Spinal cord (tissue), 10 donors: Measurements from ENCODE around the gene PCDH9. TPM values are rescaled to one million over a fixed set of nuclear protein-coding genes. Genes with fewer than 3 reads are reported as not detected.

Experiments
- DNase-seq, 6 donors: peaks; one replicate each; pipeline versions ENCODE4 v3.0.0 to v3.0.0-alpha.2; 2013 to 2015; ENCODE audit warnings: low spot score in 6 of 6, low read depth in 4 of 6
- H3K27ac ChIP-seq: one replicate; pipeline ENCODE4 v1.5.1; 2013; ENCODE audit warnings: low read depth, low read length, control low read depth
- H3K27me3 ChIP-seq: one replicate; pipeline ENCODE4 v1.6.1; 2013; ENCODE audit warnings: low read length; ENCODE audit not compliant: control insufficient read depth, insufficient read depth
- H3K36me3 ChIP-seq: one replicate; pipeline ENCODE4 v1.6.1; 2013; ENCODE audit warnings: low read length; ENCODE audit not compliant: control insufficient read depth, insufficient read depth
- H3K4me1 ChIP-seq: one replicate; pipeline ENCODE4 v1.6.1; 2013; ENCODE audit warnings: low read length; ENCODE audit not compliant: control insufficient read depth, insufficient read depth
- H3K4me3 ChIP-seq: one replicate; pipeline ENCODE4 v1.5.1; 2013; ENCODE audit warnings: low read depth, low read length, control low read depth
- H3K9me3 ChIP-seq: one replicate; pipeline ENCODE4 v1.6.1; 2013; ENCODE audit warnings: low read length; ENCODE audit not compliant: control insufficient read depth, insufficient read depth
- WGBS: methylation state at CpG from one replicate; pipeline ENCODE4 v1.1.5; 2013; ENCODE audit warnings: missing lambda C conversion rate; ENCODE audit not compliant: insufficient coverage; 5-methylcytosine and 5-hydroxymethylcytosine counted together
- polyA plus RNA-seq, 2 donors: library from polyadenylated mRNA; unstranded; fragments of 120-200 nt; gene quantifications; one replicate each; pipeline ENCODE4 v1.2.1, GENCODE V29; 2013; ENCODE audit not compliant: insufficient read length in 2 of 2
- total RNA-seq, 2 donors: library from RNA; depleted of rRNA in 1 of 2; stranded (reverse); fragments of 120-200 nt in 1 of 2; fragments of >200 nt in 1 of 2; gene quantifications; one replicate each; pipeline versions ENCODE4 v1.2.3 to v1.2.4, GENCODE V29; 2013 to 2014
- donor health status: healthy.

Gene PCDH9
- total and polyA plus RNA-seq, 4 donors = 37.6 to 180 (median 60.7) TPM

DNA sequence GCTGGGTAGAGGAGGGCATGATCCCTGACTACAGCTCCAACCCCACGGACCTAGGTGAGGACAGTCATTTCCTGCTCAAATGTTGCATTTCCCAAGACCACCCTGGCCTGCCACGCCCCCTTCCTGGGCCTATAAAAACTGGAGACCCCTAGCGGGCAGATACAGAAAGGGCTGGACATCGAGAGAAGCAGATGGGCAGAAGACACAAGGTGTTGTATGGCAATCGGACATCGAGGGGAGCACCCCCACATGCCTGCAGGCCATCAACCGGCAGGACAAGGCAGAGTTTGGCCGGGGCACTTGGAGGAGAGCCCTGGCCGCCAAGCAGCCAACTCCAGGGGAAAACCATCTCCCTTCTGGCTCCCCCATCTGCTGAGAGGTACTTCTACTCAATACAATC lies 746.4 kb downstream of the PCDH9 start:
- DNase-seq = no peak
- no peaks in the 10 kb centered on the region for H3K9me3 ChIP-seq
- no peaks in the 10 kb centered on the region for H3K36me3 ChIP-seq
- H3K4me3 ChIP-seq = no peak overlapping the region
- no peaks in the 10 kb centered on the region for H3K4me1 ChIP-seq
- no peak overlapping the region for H3K27ac ChIP-seq
- 92% methylated on average over 9 of the region's 9 CpGs for WGBS
- no peaks in the 10 kb centered on the region for H3K27me3 ChIP-seq

DNA sequence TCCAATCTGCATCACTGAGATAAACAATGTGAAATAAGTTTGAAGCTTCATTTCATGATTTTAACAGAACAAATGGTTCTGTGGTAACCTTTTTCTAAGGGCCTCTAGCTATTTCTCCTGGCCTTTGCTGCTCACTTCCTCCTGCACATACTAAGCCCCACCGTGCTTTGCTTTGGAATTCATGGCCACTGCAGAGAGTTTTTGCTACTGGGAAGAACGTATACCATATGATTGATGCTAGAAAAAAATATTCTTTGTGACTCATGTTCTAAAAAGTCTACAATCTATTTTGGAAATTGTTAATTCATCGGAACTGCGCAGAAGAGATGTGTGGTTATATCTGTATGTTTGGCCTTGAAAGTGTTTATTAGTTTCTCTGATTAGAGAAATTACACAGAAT lies 747.3 kb downstream of the PCDH9 start:
- no peak for DNase-seq
- no peak overlapping the region for H3K4me3 ChIP-seq
- H3K27me3 ChIP-seq = no peaks in the 10 kb centered on the region
- H3K36me3 ChIP-seq = no peaks in the 10 kb centered on the region
- H3K4me1 ChIP-seq = no peaks in the 10 kb centered on the region
- H3K9me3 ChIP-seq = no peaks in the 10 kb centered on the region
- no CpG with 5 or more reads among the region's 4 CpGs for WGBS
- no peak overlapping the region for H3K27ac ChIP-seq

DNA sequence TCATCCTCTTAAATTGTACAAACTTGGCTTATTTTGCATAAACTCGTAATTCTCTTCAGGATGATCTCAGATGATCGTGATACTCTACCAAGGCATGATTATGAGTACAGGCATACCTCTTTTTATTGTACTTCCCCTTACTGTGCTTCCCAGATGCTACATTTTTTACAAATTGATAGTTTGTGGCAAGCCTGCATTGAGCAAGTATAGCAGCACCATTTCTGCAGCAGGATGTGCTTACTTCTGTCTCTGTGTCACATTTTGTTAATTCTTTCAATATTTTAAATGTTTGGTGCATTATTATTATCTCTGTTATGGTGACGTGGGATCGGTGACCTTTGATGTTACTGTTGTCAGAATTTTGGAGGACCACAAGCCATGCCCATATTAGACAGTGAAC lies 752.3 kb downstream of the PCDH9 start:
- no peaks in the 10 kb centered on the region for H3K36me3 ChIP-seq
- H3K4me3 ChIP-seq = no peak overlapping the region
- no peak for DNase-seq
- no CpG with 5 or more reads among the region's 4 CpGs for WGBS
- H3K27me3 ChIP-seq = no peaks in the 10 kb centered on the region
- H3K4me1 ChIP-seq = no peaks in the 10 kb centered on the region
- H3K27ac ChIP-seq = no peak overlapping the region
- no peaks in the 10 kb centered on the region for H3K9me3 ChIP-seq

DNA sequence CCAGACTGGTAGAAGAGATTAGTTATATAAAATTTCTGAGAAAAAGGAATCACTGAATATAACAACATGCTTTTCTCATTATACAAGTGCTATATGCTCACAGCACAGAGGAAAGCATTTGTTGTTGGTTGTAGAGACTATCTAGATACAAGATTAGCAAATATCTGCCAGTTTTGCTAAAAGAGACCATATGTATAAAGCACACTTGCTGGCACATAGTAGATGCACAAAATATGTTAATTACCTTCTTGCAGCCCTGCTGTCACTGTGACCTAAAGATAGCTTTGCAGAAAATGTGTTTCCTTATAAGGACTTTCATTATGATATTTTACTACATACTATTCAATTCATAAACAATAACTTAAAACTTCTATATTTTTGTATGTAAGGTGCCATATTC lies 755.1 kb downstream of the PCDH9 start:
- no peaks in the 10 kb centered on the region for H3K27me3 ChIP-seq
- no peaks in the 10 kb centered on the region for H3K36me3 ChIP-seq
- H3K4me1 ChIP-seq = no peaks in the 10 kb centered on the region
- DNase-seq = peak in 1 of 6 donors; percentile 87
- H3K27ac ChIP-seq = no peak overlapping the region
- H3K4me3 ChIP-seq = no peak overlapping the region
- H3K9me3 ChIP-seq = no peaks in the 10 kb centered on the region

DNA sequence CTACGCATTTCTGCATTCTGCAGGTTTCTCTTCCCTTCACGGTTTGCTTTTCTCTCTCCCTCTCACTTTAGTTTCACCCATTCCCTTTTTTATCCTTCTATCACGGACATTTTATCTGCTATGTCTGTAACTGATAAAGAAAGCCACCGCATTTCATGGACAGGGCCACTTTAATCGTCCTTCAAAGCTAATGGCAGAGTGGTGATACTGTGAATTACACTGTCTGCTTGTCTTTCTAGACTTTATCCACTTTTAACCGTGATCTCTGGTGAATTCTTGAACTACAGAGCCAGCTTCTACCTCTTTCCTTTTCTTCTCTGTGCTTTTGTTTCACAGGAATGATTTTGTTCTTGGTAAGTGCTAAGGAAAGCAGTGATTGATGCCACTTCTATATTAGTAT lies 760.4 kb downstream of the PCDH9 start:
- Histone ChIP-seq H3K36me3 (no peaks in the 10 kb centered on the region), H3K9me3 (no peaks in the 10 kb centered on the region), H3K4me3 (no peak overlapping the region), H3K27ac (no peak overlapping the region), H3K4me1 (no peaks in the 10 kb centered on the region), H3K27me3 (no peaks in the 10 kb centered on the region)
- WGBS = 80% methylated on average over 1 of the region's 6 CpGs
- no peak for DNase-seq

DNA sequence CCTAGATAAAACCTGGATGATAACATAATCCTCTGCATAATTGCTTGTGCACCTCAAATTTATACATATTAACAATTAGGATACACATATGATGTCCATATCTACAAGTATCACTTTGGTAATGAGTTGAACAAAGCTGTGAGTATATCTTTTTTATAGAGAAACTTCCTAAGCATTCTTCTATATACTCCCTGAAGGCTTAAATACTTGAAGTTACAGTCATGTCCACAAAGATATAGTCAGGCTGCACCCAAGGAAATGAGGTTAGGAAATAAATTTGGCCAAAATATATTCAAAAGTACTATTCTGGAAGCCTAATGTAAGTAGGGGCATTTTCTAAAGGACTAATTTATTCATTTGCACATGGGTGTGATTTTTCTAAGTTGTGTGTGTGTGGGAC lies 761.5 kb downstream of the PCDH9 start:
- no peak overlapping the region for H3K4me3 ChIP-seq
- no peak for DNase-seq
- no peaks in the 10 kb centered on the region for H3K36me3 ChIP-seq
- no peaks in the 10 kb centered on the region for H3K4me1 ChIP-seq
- no peaks in the 10 kb centered on the region for H3K9me3 ChIP-seq
- no peak overlapping the region for H3K27ac ChIP-seq
- H3K27me3 ChIP-seq = no peaks in the 10 kb centered on the region

DNA sequence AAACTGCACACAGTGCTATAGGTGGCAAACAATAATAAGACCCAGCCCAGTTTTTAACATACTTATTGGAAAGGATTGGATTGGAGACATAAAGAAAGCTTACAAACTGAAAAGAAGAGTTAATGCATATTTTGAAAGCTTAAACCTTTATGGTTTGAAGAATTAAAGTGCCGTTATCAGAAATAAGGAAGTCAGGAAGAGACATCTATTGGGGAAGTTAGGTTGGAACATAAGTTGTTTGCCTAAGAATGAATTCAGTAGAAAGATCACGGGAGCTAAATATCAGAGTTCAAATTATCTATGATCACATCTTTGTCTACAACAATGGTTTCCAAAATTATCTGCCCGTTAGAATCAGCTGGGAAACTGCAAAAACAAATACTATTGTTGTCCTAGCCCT lies 767.9 kb downstream of the PCDH9 start:
- no peaks in the 10 kb centered on the region for H3K4me1 ChIP-seq
- WGBS = no CpG with 5 or more reads among the region's 3 CpGs
- H3K27me3 ChIP-seq = no peaks in the 10 kb centered on the region
- H3K9me3 ChIP-seq = no peaks in the 10 kb centered on the region
- no peaks in the 10 kb centered on the region for H3K36me3 ChIP-seq
- DNase-seq = no peak
- H3K4me3 ChIP-seq = no peak overlapping the region
- H3K27ac ChIP-seq = no peak overlapping the region

DNA sequence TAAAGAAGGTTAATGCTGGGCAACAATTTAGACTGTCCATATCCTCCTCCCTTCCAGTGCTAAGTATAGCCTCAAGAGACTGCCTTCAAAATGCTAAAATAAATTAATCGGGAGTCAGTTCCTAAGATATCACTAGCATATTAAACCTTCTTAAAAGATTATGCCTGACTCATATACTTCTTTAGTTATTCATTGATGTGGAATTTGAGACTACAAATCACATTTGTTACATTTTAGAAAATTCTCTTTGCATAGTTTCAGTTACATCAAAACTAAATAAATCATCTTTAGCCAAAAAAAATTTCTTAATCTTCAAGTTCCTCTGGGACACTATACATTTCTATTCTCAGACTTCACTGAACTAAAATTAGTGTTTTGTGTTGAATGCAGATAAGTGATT lies 769.1 kb downstream of the PCDH9 start:
- Histone ChIP-seq H3K27ac (no peak overlapping the region), H3K4me1 (no peaks in the 10 kb centered on the region), H3K27me3 (no peaks in the 10 kb centered on the region), H3K4me3 (no peak overlapping the region), H3K9me3 (no peaks in the 10 kb centered on the region), H3K36me3 (no peaks in the 10 kb centered on the region)
- WGBS = no CpG with 5 or more reads among the region's 1 CpG
- DNase-seq = no peak

DNA sequence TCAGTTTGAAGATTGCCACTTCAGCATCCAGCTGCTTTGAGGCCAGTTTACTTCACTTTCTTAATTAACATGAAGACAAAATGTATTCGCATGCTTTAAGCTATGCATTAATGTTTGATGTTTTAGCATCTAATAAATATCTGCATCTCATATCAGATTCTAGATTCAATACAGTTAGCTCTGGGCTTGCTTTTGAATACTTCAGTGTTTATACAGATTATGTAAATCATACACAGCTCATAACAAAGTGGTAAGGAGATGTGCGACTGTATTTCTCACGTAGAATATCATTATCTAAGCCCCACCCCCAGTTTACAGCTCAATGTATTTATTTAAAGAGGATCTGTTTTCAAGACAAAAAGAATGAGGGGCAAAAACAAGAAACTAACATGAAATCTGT lies 770.5 kb downstream of the PCDH9 start:
- Histone ChIP-seq H3K4me3 (no peak overlapping the region), H3K27me3 (no peaks in the 10 kb centered on the region), H3K36me3 (no peaks in the 10 kb centered on the region), H3K4me1 (no peaks in the 10 kb centered on the region), H3K27ac (no peak overlapping the region), H3K9me3 (no peaks in the 10 kb centered on the region)
- WGBS = no CpG with 5 or more reads among the region's 3 CpGs
- DNase-seq = no peak

DNA sequence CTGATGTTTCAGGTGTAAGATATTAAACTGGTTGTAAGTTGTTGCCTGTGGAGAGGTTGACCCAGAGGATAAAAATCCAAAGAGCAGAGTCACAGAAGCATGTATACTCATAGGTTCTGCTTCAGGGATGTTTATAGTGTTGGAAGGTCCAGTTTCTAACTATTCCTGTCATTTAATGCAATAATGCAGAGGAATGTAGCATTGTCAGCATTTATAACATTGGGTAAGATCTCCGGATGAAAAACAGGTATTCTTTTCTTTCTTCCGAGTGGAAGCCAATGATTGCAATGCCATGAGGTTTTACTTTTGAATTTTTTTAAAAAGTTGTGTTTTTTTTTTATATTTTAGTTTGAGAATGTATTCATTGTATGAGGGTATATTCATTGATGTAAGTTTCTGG lies 771.0 kb downstream of the PCDH9 start:
- H3K4me3 ChIP-seq = no peak overlapping the region
- H3K36me3 ChIP-seq = no peaks in the 10 kb centered on the region
- 100% methylated on average over 1 of the region's 2 CpGs for whole genome bisulfite sequencing
- no peak for DNase-seq
- no peaks in the 10 kb centered on the region for H3K4me1 ChIP-seq
- no peaks in the 10 kb centered on the region for H3K27me3 ChIP-seq
- H3K9me3 ChIP-seq = no peaks in the 10 kb centered on the region
- H3K27ac ChIP-seq = no peak overlapping the region

DNA sequence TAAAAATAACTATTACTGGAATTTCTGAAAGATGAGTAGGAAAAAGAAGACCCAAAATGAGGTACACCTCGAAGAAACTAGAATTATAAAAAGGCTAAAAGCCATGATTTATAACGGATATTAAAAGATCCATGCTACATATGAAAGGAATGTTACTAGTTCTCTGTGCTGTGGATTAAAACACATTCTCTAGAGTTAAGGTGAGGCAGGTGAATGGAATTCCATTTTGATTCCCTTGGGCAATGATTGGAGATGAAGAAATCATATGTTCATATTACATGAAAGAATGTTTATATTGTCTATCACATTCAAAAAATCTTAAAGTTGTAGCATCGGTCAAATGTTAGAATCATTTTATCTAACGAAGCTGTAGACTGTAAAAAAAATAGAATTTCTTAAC lies 783.7 kb downstream of the PCDH9 start:
- no CpG with 5 or more reads among the region's 4 CpGs for WGBS

More for the DNA sequence above, 783.7 kb downstream of the PCDH9 start:
- no peak overlapping the region for H3K27ac ChIP-seq
- no peaks in the 10 kb centered on the region for H3K27me3 ChIP-seq
- no peaks in the 10 kb centered on the region for H3K36me3 ChIP-seq
- no peak overlapping the region for H3K4me3 ChIP-seq
- no peaks in the 10 kb centered on the region for H3K9me3 ChIP-seq
- no peaks in the 10 kb centered on the region for H3K4me1 ChIP-seq
- DNase-seq = no peak
